ENCODE data around the gene BCR. TPM values are rescaled to one million over a fixed set of nuclear protein-coding genes. Genes with fewer than 3 reads are reported as not detected.
"Not testable (repeated sequence)": the region's sequence is repeated elsewhere in the genome, so short reads cannot be mapped to it uniquely, and the experiment has no call there.

The BCR gene
- total RNA-seq, 1 donor from 2014 or later, result 69.0 TPM

DNA sequence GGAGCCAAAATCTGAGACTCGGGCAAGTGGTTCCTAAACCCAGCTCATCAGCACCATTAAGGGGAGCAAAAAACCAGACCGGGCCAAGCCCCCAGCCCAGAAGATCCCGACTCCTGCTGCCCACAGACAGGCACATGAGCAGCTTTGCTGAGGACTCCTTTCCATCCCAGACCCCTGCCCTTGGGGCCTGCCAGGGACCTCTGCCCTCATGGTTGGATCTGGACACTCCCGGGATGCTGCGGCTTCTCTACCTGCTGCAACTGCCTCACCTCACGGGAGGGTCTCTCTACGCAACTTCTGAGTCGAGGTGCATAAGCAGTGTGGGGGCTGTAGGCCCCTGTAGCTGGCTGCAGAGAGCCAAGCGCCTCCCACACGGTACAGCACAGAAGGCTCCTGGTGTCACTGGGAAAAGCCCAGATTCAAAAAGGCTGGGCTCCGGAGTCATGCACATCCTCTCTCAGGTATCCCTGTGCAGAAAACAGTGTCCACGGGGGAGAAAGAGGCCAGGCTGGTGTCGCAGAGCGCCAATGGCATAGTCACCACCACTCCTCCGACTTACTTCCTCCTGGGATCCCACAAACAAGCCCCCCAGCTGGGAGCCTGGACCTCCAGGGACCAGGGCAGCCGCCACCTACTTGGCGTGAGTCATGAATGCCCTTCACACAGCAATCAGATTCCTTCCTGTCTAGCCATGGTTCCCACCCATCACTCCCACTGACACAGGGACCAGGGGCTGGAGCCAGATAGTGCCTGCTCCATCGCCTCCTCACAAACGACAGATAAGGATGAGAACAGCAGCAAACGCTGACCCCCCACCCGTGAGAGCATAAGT is 122.1 kb downstream of the BCR start:
- no peak overlapping the region for H3K4me3 ChIP-seq (ENCODE audit: low read depth, low read length)
- TF ChIP-seq, protein P1, sequence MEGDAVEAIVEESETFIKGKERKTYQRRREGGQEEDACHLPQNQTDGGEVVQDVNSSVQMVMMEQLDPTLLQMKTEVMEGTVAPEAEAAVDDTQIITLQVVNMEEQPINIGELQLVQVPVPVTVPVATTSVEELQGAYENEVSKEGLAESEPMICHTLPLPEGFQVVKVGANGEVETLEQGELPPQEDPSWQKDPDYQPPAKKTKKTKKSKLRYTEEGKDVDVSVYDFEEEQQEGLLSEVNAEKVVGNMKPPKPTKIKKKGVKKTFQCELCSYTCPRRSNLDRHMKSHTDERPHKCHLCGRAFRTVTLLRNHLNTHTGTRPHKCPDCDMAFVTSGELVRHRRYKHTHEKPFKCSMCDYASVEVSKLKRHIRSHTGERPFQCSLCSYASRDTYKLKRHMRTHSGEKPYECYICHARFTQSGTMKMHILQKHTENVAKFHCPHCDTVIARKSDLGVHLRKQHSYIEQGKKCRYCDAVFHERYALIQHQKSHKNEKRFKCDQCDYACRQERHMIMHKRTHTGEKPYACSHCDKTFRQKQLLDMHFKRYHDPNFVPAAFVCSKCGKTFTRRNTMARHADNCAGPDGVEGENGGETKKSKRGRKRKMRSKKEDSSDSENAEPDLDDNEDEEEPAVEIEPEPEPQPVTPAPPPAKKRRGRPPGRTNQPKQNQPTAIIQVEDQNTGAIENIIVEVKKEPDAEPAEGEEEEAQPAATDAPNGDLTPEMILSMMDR (conservative IDR thresholded peaks at IDR 0.05; ENCODE audit: low read depth, low read length), result no peak
- no peak for DNase-seq (ENCODE audit: low read depth)

GRCh38 chr22:23305321-23305910 is 125.1 kb downstream of the BCR start:
- DNase-seq (ENCODE audit: low read depth), result no peak
- H3K4me3 ChIP-seq (ENCODE audit: low read depth, low read length), result no peak overlapping the region
- TF ChIP-seq, protein P1 (conservative IDR thresholded peaks at IDR 0.05; ENCODE audit: low read depth, low read length), result no peak

DNA sequence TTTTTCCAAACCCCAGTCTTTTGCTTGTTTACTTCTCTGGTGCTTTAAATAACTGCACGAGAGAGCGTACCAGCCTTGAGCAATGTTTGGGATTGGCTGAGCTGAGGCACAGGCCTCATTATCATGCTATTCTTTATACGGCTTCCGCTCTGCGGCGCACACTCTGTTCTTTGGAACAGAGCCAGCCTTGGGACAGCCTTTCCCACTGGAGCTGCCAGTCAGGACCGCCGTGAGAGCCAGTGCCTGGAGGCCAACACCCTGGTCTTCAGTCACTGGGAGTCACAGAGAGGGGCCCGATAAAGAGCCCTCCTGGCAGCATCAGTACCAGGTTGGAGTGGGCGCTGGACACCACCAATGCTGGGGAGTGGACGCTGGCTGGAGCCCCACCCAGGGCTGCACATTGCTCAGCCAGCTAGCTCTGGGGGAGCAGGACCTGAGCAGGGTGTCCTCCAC is 125.6 kb downstream of the BCR start:
- TF ChIP-seq, protein P1 (conservative IDR thresholded peaks at IDR 0.05; ENCODE audit: low read depth, low read length), result no peak
- no peak overlapping the region for H3K4me3 ChIP-seq (ENCODE audit: low read depth, low read length)
- DNase-seq (ENCODE audit: low read depth), result no peak

DNA sequence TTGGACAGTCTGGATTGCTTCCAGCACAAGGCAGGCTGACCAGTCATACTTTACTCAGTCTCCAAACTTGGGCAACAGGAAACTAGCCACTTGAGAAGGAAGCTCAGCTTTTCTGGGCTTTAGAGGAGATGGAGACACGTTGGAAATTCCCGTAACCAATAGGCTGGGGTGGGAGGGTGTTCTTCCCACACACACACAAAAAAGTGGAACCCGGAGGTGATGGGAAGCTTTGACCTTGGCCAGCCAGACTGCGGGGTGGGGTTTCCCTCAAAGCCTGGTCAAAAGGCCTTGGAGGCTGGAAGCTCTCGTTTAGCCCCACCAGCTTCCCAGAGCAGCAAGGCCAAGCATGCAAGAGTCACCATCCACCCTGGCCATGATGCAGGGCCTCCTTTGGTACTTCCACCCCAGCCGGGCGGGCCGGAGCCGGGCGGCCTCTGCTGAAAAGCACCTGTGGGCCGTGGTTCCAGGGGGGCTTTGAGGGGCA is 126.2 kb downstream of the BCR start:
- no peak overlapping the region for H3K4me3 ChIP-seq (ENCODE audit: low read depth, low read length)
- TF ChIP-seq, protein P1 (conservative IDR thresholded peaks at IDR 0.05; ENCODE audit: low read depth, low read length), result no peak
- DNase-seq (ENCODE audit: low read depth), result no peak

DNA sequence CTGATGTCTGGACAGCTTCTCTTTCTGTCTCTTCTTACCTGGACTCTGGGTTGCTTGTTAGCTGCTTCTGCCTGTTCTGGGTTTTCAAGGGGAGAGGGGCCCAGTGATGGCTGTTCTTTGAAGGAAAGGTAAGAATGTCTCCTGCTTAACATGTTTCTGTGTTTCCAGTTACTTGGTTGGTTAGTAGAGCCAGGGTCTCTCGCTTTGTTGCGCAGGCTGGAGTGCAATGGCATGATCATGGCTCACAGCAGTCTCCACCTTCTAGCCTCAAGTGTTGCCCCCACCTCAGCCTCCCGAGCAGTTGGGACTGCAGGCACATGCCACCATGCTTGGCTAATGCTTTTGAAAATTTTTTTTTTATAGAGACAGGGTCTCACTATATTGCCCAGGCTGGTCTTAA is 126.6 kb downstream of the BCR start:
- TF ChIP-seq, protein P1 (conservative IDR thresholded peaks at IDR 0.05; ENCODE audit: low read depth, low read length), result no peak
- DNase-seq (ENCODE audit: low read depth), result no peak
- no peak overlapping the region for H3K4me3 ChIP-seq (ENCODE audit: low read depth, low read length)

GRCh38 chr22:23307511-23307910 is 127.2 kb downstream of the BCR start:
- not testable (repeated sequence) for DNase-seq (ENCODE audit: low read depth); H3K4me3 ChIP-seq (ENCODE audit: low read depth, low read length)

- H3K4me3 ChIP-seq (ENCODE audit: low read depth, low read length); DNase-seq (ENCODE audit: low read depth): not testable (repeated sequence)
Measured at GRCh38 chr22:23309261-23309660, 129.0 kb downstream of the BCR start.

DNA sequence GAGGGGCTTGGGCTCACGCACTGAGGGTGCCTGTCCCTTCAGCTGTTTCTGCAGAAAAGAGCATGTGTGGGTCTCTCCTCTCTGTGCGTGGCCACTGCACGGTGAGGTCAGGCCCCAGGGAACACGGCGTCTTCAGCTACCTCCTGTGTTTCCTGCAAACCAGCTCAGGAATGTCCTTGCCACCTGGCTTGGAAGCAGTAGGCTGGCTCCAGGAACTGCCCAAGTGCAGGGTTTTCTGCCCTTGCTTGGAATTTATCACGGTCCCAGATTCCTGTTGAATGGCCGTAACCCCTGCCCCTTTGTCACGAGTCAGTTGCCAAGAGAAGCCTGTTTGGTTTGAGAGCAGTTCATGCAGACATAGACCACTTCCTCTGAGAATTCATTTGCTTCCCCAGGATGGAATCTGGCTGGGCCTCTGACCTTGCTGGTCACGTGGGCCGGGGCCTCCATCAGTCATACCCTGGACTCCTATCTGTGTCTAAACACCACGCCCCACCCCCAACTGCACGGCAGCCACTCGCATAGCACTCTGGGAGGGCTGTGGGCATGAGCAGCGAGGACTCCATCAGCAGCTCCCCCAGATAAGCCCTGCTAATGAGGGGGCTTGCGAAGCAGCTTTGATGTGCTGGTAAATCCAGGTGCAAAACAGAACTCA is 130.3 kb downstream of the BCR start:
- H3K4me3 ChIP-seq (ENCODE audit: low read depth, low read length); DNase-seq (ENCODE audit: low read depth): not testable (repeated sequence)

DNA sequence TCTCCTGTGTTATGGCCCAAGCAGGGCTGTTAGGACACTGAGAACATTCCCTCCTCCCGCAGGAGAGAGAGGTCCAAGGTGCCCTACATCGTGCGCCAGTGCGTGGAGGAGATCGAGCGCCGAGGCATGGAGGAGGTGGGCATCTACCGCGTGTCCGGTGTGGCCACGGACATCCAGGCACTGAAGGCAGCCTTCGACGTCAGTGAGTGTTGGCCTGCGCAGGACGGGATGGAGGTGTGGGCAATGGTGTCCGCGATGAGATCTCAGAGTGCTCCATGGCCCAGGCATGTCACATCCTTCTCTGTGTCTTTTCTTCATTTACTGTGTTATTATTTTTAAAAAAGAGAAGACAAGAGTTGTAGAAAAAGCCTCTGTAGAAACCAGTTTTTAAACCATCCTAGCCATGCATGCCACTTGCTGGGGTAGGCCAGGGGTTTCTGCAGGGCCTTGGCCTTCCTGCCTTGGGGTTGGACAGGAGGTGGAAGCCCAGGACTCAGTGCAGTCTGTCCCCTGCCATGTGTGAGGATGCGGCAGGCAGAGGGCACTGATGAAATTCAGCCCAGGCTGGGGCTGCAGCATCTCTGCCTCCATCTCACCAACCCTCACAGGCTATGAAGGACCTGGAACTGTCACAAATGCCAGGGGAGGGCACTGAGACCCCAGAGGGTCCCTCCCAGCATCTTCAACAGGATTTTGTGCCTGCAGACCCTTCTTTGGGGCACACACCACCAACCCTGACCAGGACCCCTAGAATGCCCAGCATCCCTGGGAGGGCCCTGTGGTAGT is 131.5 kb downstream of the BCR start:
- not testable (repeated sequence) for H3K4me3 ChIP-seq (ENCODE audit: low read depth, low read length); DNase-seq (ENCODE audit: low read depth)
